ENCODE results near the gene GJC3.

GJC3 gene

DNA sequence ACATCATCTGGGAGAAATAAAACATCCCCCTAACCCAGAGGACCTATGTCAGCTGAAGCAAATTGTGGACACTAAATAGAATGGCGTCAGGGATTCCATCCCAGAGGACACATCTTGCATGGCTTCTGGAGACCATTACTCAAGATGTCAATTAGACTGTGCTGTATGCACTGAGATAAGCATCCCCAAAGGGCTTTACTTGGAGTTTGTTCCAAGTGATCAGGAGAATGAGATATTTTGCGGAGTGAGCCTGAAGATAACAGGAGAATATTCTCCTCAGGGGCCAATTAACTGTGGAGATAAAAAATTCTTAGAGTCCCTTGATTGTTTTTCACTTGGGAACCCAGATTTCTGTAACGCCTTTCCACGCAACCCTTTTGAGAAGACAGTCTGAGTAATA, 48.0 kb downstream of the GJC3 start:
- Histone ChIP-seq H3K27me3 (ENCODE audit: control insufficient read depth in 5 of 5, insufficient read depth in 4 of 5, low read length in 5 of 5) (no peaks in the 10 kb centered on the region), H3K9ac (ENCODE audit: low read length in 5 of 5) (no peak overlapping the region)

DNA sequence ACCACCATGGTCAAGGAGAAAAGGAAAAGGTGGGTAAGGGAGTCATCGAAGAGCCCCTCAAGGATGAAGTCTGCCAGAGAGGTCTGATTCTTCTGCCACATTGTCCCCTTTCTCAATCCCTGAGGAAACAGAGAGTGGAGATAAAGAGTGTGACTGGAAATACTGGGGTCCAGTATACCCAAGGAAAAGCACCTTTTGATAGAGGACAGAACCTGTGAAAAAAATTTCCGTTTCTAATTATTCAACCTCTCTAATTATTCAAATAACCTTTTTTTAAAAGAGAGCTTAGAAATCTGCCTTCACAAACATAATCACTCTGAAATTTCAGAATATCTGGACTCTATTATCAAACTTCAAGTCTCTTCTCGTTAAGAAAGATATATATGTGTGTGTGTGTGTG, 52.5 kb downstream of the GJC3 start, which contains the start of gene OR2AE1:
Gene OR2AE1, minus strand, starts transcription at position 101 of the 400 bp plus-strand sequence. Its CDS starts 0 bp downstream, at position 101.
- Histone ChIP-seq H3K27ac (ENCODE audit: low read depth, low read length) (no peak within 1 kb of the TSS), H3K4me3 (ENCODE audit: low read depth in 1 of 5, low read length in 5 of 5) (no peak within 1 kb of the TSS), H3K36me3 (ENCODE audit: control insufficient read depth in 5 of 5, insufficient read depth in 5 of 5, low read length in 5 of 5) (peaks cover 0 to 10% (median 4%) of the 10 kb centered on the region in 5 donors), H3K27me3 (ENCODE audit: control insufficient read depth in 5 of 5, insufficient read depth in 4 of 5, low read length in 5 of 5) (no peaks in the 10 kb centered on the region), H3K9ac (ENCODE audit: low read length in 5 of 5) (no peak within 1 kb of the TSS), H3K4me1 (ENCODE audit: control insufficient read depth in 5 of 5, insufficient read depth in 5 of 5, low read length in 5 of 5) (no peaks in the 10 kb centered on the region), H3K9me3 (ENCODE audit: control insufficient read depth in 5 of 5, low read length in 5 of 5) (no peaks in the 10 kb centered on the region)

More for the DNA sequence above, 48.0 kb downstream of the GJC3 start:
- Histone ChIP-seq H3K4me1 (ENCODE audit: control insufficient read depth in 5 of 5, insufficient read depth in 5 of 5, low read length in 5 of 5) (no peaks in the 10 kb centered on the region), H3K27ac (ENCODE audit: low read depth, low read length) (no peak overlapping the region), H3K9me3 (ENCODE audit: control insufficient read depth in 5 of 5, low read length in 5 of 5) (no peaks in the 10 kb centered on the region), H3K4me3 (ENCODE audit: low read depth in 1 of 5, low read length in 5 of 5) (no peak overlapping the region), H3K36me3 (ENCODE audit: control insufficient read depth in 5 of 5, insufficient read depth in 5 of 5, low read length in 5 of 5) (peaks cover 0 to 4% (median 3%) of the 10 kb centered on the region in 5 donors)

DNA sequence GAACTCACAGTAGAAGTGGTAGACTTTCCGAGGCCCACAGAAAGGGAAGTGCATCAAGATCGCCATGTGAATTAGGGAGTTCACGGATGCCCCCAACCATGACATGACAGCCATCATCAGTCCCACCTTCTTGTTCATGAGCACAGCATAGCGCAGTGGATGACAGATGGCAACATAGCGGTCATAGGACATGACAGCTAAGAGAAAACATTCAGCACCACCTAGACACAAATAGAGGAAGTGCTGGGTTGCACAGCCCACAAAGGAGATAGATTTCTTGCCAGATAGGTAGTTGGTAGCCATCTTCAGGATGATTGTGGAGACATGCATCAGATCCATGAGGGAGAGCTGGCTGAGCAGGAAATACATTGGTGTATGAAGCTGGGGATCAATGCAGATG, 52.9 kb downstream of the GJC3 start:
- H3K4me1 ChIP-seq (ENCODE audit: control insufficient read depth in 5 of 5, insufficient read depth in 5 of 5, low read length in 5 of 5): no peaks in the 10 kb centered on the region
- no peak overlapping the region for H3K27ac ChIP-seq (ENCODE audit: low read depth, low read length)
- H3K9me3 ChIP-seq (ENCODE audit: control insufficient read depth in 5 of 5, low read length in 5 of 5): no peaks in the 10 kb centered on the region
- no peak overlapping the region for H3K4me3 ChIP-seq (ENCODE audit: low read depth in 1 of 5, low read length in 5 of 5)
- peaks cover 0 to 10% (median 4%) of the 10 kb centered on the region in 5 donors for H3K36me3 ChIP-seq (ENCODE audit: control insufficient read depth in 5 of 5, insufficient read depth in 5 of 5, low read length in 5 of 5)
- H3K9ac ChIP-seq (ENCODE audit: low read length in 5 of 5): no peak overlapping the region
- H3K27me3 ChIP-seq (ENCODE audit: control insufficient read depth in 5 of 5, insufficient read depth in 4 of 5, low read length in 5 of 5): no peaks in the 10 kb centered on the region
